Endothelial cell (in vitro differentiated cells): ENCODE data around the gene CCDC28B. TPM values are rescaled to one million over a fixed set of nuclear protein-coding genes. Genes with fewer than 3 reads are reported as not detected.

Source experiments
- DNase-seq: peaks from one replicate; pipeline ENCODE4 v3.0.0; 2021; ENCODE audit warnings: low spot score
- H3K27ac Mint-ChIP-seq: one replicate; pipeline ENCODE4 v1.8.0; 2021; ENCODE audit warnings: mixed read lengths, inconsistent platforms; ENCODE audit not compliant: unreplicated experiment
- H3K27me3 Mint-ChIP-seq: one replicate; pipeline ENCODE4 v1.8.0; 2021; ENCODE audit warnings: mild to moderate bottlenecking, moderate library complexity, mixed read lengths, inconsistent platforms; ENCODE audit not compliant: unreplicated experiment
- H3K36me3 Mint-ChIP-seq: one replicate; pipeline ENCODE4 v1.8.0; 2021; ENCODE audit warnings: mild to moderate bottlenecking, low read depth, mixed read lengths, inconsistent platforms; ENCODE audit not compliant: unreplicated experiment
- H3K4me1 Mint-ChIP-seq: one replicate; pipeline ENCODE4 v1.8.0; 2021; ENCODE audit warnings: mild to moderate bottlenecking, mixed read lengths, inconsistent platforms; ENCODE audit not compliant: unreplicated experiment
- H3K4me3 Mint-ChIP-seq: one replicate; pipeline ENCODE4 v1.8.0; 2021; ENCODE audit warnings: mild to moderate bottlenecking, mixed read lengths, inconsistent platforms; ENCODE audit not compliant: unreplicated experiment
- H3K9me3 Mint-ChIP-seq: one replicate; pipeline ENCODE4 v1.8.0; 2021; ENCODE audit warnings: mixed read lengths, inconsistent platforms; ENCODE audit not compliant: unreplicated experiment
- CTCF ChIP-seq: fragments of 200-600 bp; sonication (generic); IDR thresholded peaks from one replicate; pipeline ENCODE4 v1.5.0; 2021; ENCODE audit warnings: antibody characterized with exemption; ENCODE audit not compliant: unreplicated experiment
- total RNA-seq: library from RNA; stranded (reverse); fragmentation: NEBNext Ultra II Directional; extraction: Animal tissue kit (Norgen Biotek cat#: 25700); gene quantifications from one replicate; pipeline ENCODE4 v1.2.1, GENCODE V29; 2021; ENCODE audit not compliant: unreplicated experiment

CCDC28B gene
- total RNA-seq, 1 donor from 2014 or later, result 22.9 TPM

GRCh38 chr1:32179443-32180185, 20.8 kb upstream of the CCDC28B start, which contains the start of gene TXLNA:
TXLNA (plus strand) TSS chr1:32179675; CDS start chr1:32180346, 671 bp downstream.
- peak; percentile 89 for DNase-seq
- Mint-ChIP-seq H3K36me3 (peaks cover 37% of the 10 kb centered on the region), H3K27ac (peak within 1 kb of the TSS; percentile 93), H3K4me1 (peaks cover 26% of the 10 kb centered on the region), H3K27me3 (peaks cover 4% of the 10 kb centered on the region), H3K4me3 (peak within 1 kb of the TSS; percentile 92), H3K9me3 (no peaks in the 10 kb centered on the region)
- TF ChIP-seq CTCF, result no peak

GRCh38 chr1:32180186-32181060, 20.0 kb upstream of the CCDC28B start:
- Mint-ChIP-seq H3K9me3 (no peaks in the 10 kb centered on the region), H3K4me3 (peak overlapping the region; percentile 92), H3K27me3 (peaks cover 8% of the 10 kb centered on the region), H3K4me1 (peaks cover 31% of the 10 kb centered on the region), H3K36me3 (peaks cover 43% of the 10 kb centered on the region), H3K27ac (peak overlapping the region; percentile 91)
- TF ChIP-seq CTCF, result no peak
- peak; percentile 48 for DNase-seq

- TF ChIP-seq CTCF, result no peak
- no peak for DNase-seq
- Mint-ChIP-seq H3K27ac (peak overlapping the region; percentile 91), H3K9me3 (no peaks in the 10 kb centered on the region), H3K36me3 (peaks cover 46% of the 10 kb centered on the region), H3K4me3 (peak overlapping the region; percentile 92), H3K27me3 (peaks cover 8% of the 10 kb centered on the region), H3K4me1 (peaks cover 31% of the 10 kb centered on the region)
These were observed 19.3 kb upstream of the CCDC28B start for GRCh38 chr1:32181065-32181464.

DNA sequence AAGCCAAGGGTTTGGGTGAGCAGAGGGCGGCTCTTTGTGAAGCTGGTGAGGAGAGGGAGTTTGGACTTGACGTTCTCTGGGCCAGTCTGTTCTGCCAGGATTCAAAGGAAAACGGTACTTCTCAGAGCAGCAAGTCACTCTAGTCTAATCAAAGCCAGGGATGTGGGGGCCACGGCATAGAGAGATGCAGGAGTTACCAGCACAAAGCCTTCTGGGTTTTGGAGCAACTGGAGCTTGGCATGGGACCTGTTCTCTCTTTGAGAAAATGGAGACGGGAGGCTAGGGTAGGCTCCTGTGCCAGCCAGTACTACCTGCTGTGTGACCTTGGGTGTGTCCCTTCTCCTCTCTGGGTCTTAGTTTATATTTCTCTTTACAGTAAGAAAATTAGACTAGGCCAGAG, 18.8 kb upstream of the CCDC28B start:
- H3K36me3 Mint-ChIP-seq, result peaks cover 51% of the 10 kb centered on the region

More for the DNA sequence above, 18.8 kb upstream of the CCDC28B start:
- Mint-ChIP-seq H3K4me3 (peak overlapping the region; percentile 92), H3K9me3 (no peaks in the 10 kb centered on the region), H3K4me1 (peaks cover 34% of the 10 kb centered on the region), H3K27me3 (peaks cover 11% of the 10 kb centered on the region), H3K27ac (peak overlapping the region; percentile 91)
- TF ChIP-seq CTCF, result no peak
- DNase-seq, result no peak
